HUES6 (cell line): ENCODE data around the gene SPSB1.

ENCODE experiments used
- H3K27ac ChIP-seq: 2 replicates; pipeline ENCODE4 v1.7.0; 2013; ENCODE audit warnings: low read depth, mild to moderate bottlenecking, low read length, inconsistent platforms
- H3K27me3 ChIP-seq: 2 replicates; pipeline ENCODE4 v1.6.1; 2013; ENCODE audit warnings: low read length; ENCODE audit not compliant: control insufficient read depth, insufficient read depth
- H3K36me3 ChIP-seq: 2 replicates; pipeline ENCODE4 v1.6.1; 2013; ENCODE audit warnings: low read length; ENCODE audit not compliant: control insufficient read depth, insufficient read depth
- H3K4me1 ChIP-seq: 2 replicates; pipeline ENCODE4 v1.6.1; 2013; ENCODE audit warnings: low read length; ENCODE audit not compliant: control insufficient read depth, insufficient read depth
- H3K4me3 ChIP-seq: 2 replicates; pipeline ENCODE4 v1.5.1; 2013; ENCODE audit warnings: low read depth, low read length
- H3K9ac ChIP-seq: one replicate; pipeline ENCODE4 v1.6.1; 2013; ENCODE audit warnings: mild to moderate bottlenecking, low read length
- H3K9me3 ChIP-seq: 2 replicates; pipeline ENCODE4 v1.6.1; 2013; ENCODE audit warnings: low read depth, low read length; ENCODE audit not compliant: control insufficient read depth, insufficient read depth

SPSB1 gene

DNA sequence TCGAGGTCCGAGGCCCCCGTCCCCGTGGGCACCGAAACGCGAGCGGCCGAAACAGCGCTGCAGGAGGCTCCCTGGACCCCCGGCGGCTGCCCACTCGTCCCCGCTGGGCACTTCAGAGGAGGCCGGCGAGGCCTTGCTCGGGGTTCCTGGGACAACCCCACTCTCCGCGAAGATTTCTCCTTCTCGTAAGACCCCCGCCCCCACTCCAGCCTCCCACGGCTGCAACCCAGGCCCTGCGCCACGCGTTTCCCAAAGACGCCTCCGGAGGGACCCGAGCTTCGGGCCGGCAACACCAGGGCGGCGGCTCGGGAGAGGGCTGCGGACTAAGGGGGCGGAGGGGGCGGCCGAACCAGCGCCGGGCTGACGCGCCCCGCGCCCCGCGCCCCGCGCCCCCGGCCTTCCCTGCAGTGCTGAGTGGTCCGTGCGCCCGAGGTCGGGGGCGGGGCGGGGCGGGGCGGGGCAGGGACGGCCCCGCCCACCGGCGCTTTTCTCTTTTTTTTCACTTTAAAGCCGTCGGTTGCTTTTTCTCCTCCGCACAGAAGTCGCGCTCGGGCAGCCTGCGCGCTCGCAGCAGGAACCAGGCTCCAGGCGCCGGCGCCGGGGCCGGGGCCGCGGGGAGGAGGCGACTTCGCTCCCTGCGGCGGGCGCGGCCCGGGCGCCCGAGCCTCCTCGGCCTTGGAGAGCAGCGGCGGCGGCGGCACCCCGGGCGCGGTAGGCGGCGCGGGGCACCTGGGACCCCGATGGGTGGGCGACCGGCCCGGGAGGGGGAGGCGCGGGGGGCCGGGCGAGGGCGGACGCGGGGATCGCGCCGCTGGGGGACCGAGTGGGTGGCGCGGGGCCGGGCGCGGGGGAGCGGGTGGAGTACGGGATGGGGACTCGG is at the start of gene SPSB1:
Gene SPSB1, plus strand, starts transcription at position 534 of the 880 bp plus-strand sequence. CDS start 62,998 bp downstream, outside the sequence.
- H3K9ac ChIP-seq, result peak within 1 kb of the TSS; percentile 57
- H3K27ac ChIP-seq, result no peak within 1 kb of the TSS
- H3K4me1 ChIP-seq, result peaks cover 25% of the 10 kb centered on the region

DNA sequence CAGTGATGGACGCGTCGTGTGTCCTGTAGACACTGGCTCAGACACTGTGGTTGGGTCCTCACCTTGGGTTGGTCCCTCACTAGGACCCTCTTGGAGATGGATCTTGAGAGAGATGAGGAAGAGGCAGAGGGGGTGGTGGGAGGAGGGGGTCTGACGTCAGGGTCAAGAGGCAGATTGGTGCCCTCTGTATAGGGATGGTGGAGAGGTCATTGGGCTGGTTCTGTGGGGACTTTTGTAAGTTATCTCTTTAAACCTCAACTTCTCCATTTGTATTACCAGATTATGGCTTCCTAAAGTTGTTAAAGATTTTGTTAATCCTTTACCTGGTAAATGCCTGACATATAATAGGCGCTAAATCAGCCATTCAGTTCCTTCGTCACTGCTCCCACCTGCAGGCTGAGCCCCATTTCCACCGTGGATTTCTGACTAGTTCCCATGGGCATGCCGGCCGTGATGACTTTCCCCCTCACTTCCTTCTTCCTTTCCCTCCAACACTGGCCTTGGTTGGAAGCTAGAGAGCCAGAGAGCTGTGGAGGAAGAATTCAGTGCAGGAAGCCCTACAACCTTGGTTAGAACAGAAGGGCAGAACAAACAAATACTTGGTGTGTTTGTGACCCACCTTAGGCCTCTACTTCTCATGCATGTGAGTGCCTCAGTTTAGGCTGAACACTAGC is 49.5 kb upstream of the SPSB1 start:
- Histone ChIP-seq H3K36me3 (no peaks in the 10 kb centered on the region), H3K27me3 (no peaks in the 10 kb centered on the region), H3K4me1 (peaks cover 26% of the 10 kb centered on the region), H3K27ac (no peak overlapping the region), H3K9ac (no peak overlapping the region), H3K4me3 (no peak overlapping the region), H3K9me3 (no peaks in the 10 kb centered on the region)

More for the DNA sequence above, at the start of gene SPSB1:
- Histone ChIP-seq H3K36me3 (no peaks in the 10 kb centered on the region), H3K4me3 (peak within 1 kb of the TSS; percentile 68), H3K27me3 (peaks cover 21% of the 10 kb centered on the region), H3K9me3 (peaks cover 9% of the 10 kb centered on the region)

DNA sequence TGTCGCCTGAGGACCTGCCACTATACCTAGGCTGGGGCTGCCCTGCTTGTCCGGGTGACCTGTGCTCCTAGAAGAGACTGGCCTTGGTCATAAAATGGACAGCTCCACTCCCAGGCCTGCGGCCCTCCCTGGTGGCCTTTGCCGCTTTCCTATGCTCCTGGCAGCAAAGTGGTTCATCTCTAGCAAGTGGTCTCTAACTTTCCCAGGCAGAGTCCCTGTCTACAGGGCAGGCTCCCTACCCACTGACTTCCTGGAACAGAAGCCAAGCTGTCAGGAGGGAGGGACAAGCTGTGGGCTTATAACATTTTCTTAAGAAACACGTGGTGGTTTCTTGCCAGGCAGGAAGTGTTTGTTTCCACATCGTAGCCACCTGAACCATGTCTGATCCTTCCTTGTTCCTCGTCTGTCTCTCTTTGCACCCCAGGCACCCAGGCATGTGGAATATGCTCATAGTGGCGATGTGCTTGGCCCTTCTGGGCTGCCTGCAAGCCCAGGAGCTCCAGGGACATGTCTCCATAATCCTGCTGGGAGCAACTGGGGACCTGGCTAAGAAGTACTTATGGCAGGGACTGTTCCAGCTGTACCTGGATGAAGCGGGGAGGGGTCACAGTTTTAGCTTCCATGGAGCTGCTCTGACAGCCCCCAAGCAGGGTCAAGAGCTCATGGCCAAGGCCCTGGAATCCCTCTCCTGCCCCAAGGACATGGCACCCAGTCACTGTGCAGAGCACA is 48.0 kb upstream of the SPSB1 start:
- Histone ChIP-seq H3K27me3 (no peaks in the 10 kb centered on the region), H3K9me3 (no peaks in the 10 kb centered on the region), H3K27ac (no peak overlapping the region), H3K9ac (no peak overlapping the region), H3K4me1 (peaks cover 27% of the 10 kb centered on the region), H3K36me3 (no peaks in the 10 kb centered on the region), H3K4me3 (no peak overlapping the region)

DNA sequence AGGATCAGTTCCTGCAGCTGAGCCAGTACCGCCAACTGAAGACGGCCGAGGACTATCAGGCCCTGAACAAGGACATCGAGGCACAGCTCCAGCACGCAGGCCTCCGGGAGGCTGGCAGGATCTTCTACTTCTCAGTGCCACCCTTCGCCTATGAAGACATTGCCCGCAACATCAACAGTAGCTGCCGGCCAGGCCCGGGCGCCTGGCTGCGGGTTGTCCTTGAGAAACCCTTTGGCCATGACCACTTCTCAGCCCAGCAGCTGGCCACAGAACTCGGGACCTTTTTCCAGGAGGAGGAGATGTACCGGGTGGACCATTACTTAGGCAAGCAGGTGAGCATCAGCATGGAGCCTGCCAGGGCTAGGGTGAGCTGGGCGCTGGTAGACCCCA is 47.5 kb upstream of the SPSB1 start:
- Histone ChIP-seq H3K27me3 (no peaks in the 10 kb centered on the region), H3K9me3 (no peaks in the 10 kb centered on the region), H3K9ac (no peak overlapping the region), H3K4me3 (no peak overlapping the region), H3K4me1 (peaks cover 25% of the 10 kb centered on the region), H3K36me3 (no peaks in the 10 kb centered on the region), H3K27ac (no peak overlapping the region)

DNA sequence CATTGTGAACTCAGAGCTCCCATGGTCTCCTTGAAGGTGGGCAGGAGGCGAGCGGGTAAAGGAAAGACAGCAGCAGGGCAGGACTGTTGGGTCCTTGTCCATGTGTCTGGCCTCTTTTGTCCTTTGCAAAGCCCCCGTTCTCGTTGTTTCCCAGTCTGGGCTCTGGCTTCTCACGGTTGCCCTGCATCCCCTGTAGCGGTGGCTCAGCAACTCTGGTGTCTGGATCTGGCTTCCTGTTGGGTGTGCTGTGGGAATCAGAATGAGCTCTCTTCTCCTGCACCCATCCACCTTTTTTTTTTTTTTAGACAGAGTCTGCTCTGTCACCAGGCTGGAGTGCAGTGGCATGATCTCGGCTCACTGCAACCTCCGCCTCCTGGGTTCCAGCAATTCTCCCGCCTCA is 47.0 kb upstream of the SPSB1 start:
- no peaks in the 10 kb centered on the region for H3K9me3 ChIP-seq
- no peaks in the 10 kb centered on the region for H3K36me3 ChIP-seq
- H3K9ac ChIP-seq, result no peak overlapping the region
- H3K4me3 ChIP-seq, result no peak overlapping the region
- H3K27me3 ChIP-seq, result no peaks in the 10 kb centered on the region
- no peak overlapping the region for H3K27ac ChIP-seq
- peaks cover 24% of the 10 kb centered on the region for H3K4me1 ChIP-seq

DNA sequence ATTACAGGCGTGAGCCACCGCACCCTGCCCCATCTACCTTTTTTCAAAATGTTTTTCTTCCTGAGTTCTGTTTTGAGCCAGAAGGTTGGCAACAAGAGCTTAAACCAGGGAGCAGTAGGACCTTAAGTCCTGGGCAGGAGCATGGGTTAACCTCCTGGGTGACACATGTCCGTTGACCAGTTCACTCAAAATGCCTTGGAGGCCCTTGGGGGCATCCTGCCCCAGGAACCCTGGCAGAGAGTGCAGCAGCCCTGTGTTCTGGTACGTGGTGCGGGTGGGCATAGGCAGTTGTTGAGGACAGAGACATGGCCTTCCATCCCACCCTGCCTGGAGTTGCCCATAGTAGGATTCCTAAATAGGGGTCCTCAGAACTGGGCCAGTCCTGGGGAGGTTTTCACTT is 46.5 kb upstream of the SPSB1 start:
- H3K4me1 ChIP-seq, result peaks cover 24% of the 10 kb centered on the region
- H3K36me3 ChIP-seq, result no peaks in the 10 kb centered on the region
- no peak overlapping the region for H3K27ac ChIP-seq
- no peaks in the 10 kb centered on the region for H3K27me3 ChIP-seq
- no peak overlapping the region for H3K4me3 ChIP-seq
- H3K9me3 ChIP-seq, result no peaks in the 10 kb centered on the region
- no peak overlapping the region for H3K9ac ChIP-seq

DNA sequence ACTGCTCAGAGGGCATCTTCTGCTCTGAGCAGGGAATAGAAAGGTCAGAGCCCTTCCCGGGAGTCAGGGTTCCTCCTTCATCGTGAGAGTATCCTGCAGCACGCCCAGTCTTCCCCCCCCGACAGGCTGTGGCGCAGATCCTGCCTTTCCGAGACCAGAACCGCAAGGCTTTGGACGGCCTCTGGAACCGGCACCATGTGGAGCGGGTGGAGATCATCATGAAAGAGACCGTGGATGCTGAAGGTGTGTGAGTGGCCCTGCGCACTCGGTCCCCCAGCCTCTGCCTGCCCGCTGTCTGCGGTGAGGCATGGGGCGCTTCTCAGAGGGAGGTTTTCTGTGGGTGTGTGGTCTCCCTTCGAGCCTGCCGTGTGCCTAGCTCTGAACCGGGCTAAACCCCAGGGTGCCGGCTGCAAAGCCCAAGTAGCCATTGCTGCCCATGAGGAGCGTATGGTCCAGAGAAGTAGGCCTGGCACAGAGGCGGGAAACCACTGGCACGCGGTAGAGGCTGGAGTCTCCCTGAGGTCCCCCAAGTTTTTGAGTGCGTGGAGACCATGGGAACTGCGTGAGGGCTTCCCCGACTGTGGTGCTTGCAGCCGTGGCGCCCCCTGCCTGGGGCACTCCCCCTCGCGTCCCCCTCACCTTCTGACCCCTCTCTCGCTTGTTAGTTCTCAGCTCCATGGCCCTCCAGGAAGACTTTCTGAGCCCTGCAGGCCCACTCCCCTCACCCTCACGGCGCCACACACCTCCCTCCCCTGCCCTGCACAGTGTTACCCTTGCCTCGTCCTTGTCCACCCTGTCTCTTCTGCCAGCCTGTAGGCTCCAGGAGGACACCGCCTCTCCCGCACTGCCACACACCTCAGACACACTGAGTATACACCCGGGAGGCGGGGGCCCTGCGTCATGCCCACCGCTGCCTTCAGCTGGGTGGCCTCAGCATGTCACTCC is 45.6 kb upstream of the SPSB1 start:
- Histone ChIP-seq H3K27ac (no peak overlapping the region), H3K4me3 (no peak overlapping the region), H3K9me3 (no peaks in the 10 kb centered on the region), H3K27me3 (no peaks in the 10 kb centered on the region), H3K9ac (no peak overlapping the region), H3K4me1 (peaks cover 28% of the 10 kb centered on the region), H3K36me3 (no peaks in the 10 kb centered on the region)

DNA sequence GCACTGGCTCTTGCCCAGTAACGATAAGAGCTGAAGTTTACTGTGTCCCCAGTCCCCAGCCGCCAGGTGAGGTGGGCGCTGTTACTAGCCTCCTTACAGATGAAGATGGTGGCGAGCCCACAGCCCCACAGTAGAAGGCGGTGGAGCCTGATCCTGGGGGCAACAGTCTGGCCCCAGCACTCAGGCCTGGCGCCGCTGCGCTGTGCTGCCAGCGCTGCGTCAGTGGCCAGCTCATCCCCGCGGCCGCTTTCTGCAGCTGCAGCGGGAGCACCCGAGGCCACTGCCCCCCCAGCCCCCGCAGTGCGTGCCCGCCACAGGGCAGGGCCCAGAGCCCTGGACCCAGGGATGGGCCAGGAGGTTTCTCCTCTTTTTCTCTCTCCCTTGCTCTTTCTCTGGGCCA is 44.8 kb upstream of the SPSB1 start:
- Histone ChIP-seq H3K27me3 (no peaks in the 10 kb centered on the region), H3K4me1 (peaks cover 33% of the 10 kb centered on the region), H3K36me3 (no peaks in the 10 kb centered on the region), H3K9me3 (no peaks in the 10 kb centered on the region), H3K4me3 (no peak overlapping the region), H3K27ac (no peak overlapping the region), H3K9ac (no peak overlapping the region)

DNA sequence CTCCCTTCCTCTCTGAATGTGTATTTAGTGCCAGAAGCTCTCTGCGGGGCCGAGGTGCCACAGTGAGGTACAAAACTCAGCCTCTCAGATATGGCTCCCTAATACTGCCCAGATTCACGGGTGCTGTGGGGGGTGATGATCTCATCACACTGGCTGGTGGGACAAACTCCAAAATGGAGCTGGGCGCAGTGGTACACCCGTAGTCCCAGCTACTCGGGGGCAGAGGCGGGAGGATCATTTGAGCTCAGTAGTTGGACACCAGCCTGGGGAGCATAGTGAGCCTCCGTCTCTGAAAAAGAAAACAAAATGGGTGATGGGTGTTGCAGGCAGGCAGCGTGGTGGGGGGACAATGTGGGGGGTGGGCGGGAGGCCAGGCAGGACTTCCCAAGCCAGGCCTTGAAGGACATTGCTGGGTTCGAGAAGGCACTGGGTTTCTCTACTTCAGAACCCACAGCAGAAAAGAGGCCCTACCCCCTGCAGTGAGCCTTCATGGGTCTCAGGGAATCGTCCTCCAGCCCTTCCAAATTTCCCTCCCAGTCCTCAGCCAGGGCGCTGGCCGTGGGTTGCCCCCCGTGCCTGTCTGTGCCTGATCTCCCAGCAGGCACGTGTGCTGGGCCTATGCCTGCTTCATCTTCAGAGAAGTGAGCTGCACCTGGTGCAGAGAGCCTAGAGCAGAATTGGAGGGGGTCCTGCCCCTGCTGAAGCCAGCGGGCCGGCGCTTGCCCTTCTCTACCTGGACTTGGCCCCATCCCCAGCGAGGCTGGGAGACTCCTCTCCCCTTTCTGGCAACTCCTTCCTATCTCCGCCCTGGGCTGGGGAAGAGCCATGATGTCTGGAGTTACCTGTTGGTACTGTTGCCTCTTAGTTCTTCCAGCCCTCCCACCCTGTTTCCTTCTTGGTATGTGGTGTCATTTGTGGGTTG is 44.1 kb upstream of the SPSB1 start:
- Histone ChIP-seq H3K4me3 (no peak overlapping the region), H3K27ac (no peak overlapping the region), H3K36me3 (no peaks in the 10 kb centered on the region), H3K4me1 (peaks cover 40% of the 10 kb centered on the region), H3K9ac (no peak overlapping the region), H3K9me3 (no peaks in the 10 kb centered on the region), H3K27me3 (no peaks in the 10 kb centered on the region)

DNA sequence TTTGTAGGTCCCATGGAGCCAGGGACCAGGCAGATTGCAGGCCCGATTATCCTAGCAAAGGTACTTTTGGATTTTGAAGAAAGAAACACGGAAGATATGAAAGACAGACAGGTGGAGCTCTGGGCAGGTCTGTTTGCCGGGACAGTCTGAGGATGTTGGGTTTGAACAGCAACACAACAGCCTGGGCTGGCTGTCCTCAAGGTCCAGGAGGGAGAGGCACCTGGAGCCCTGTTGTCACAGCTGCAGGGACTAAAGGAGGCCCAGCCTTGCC is 43.5 kb upstream of the SPSB1 start:
- Histone ChIP-seq H3K9me3 (no peaks in the 10 kb centered on the region), H3K4me1 (peaks cover 44% of the 10 kb centered on the region), H3K9ac (no peak overlapping the region), H3K4me3 (no peak overlapping the region), H3K27me3 (no peaks in the 10 kb centered on the region), H3K27ac (no peak overlapping the region), H3K36me3 (no peaks in the 10 kb centered on the region)
